Measurements from ENCODE around the gene IFITM5.

The IFITM5 gene

GRCh38 chr11:299081-299891 lies at the start of gene IFITM5:
TSS of gene IFITM5 (minus strand) at chr11:299526. CDS start at chr11:299490, 36 bp downstream.
- no peak within 1 kb of the TSS for H3K4me3 ChIP-seq (replicated peaks; ENCODE audit: low read depth, low read length)
- no peak for DNase-seq (ENCODE audit: extremely low read depth, insufficient read length)
- H3K36me3 ChIP-seq (ENCODE audit: control insufficient read depth, insufficient read depth, low read length): no peaks in the 10 kb centered on the region
- no peaks in the 10 kb centered on the region; the same call in 1 of the 2 replicates for H3K27me3 ChIP-seq (replicated peaks; ENCODE audit: control insufficient read depth, insufficient read depth, low read length)
- no peak for TF ChIP-seq CTCF (IDR thresholded peaks at IDR 0.05; ENCODE audit: insufficient read depth, low read length, poor library complexity, severe bottlenecking)

DNA sequence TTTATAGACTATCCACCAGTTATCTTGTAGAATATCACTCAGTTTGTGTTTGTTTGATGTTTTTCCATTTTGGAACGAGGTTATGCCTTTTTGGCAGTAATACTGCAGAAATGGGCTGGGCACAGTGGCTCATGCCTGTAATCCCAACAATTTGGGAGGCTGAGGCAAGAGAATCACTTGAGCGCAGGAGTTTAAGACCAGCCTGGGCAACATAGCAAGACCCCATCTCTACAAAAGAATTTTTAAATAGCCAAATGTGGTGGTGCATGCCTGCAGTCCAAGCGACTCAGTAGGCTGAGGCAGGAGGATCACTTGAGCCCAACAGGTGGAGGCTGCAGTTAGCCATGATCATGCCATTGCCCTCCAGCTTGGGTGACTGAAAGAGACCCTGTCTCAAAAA lies 47.2 kb upstream of the IFITM5 start:
- DNase-seq (ENCODE audit: extremely low read depth, insufficient read length): no peak
- Histone ChIP-seq H3K27me3 (replicated peaks; ENCODE audit: control insufficient read depth, insufficient read depth, low read length) (no peaks in the 10 kb centered on the region), H3K4me3 (replicated peaks; ENCODE audit: low read depth, low read length) (no peak overlapping the region), H3K36me3 (ENCODE audit: control insufficient read depth, insufficient read depth, low read length) (no peaks in the 10 kb centered on the region)
- TF ChIP-seq CTCF (IDR thresholded peaks at IDR 0.05; ENCODE audit: insufficient read depth, low read length, poor library complexity, severe bottlenecking): no peak

DNA sequence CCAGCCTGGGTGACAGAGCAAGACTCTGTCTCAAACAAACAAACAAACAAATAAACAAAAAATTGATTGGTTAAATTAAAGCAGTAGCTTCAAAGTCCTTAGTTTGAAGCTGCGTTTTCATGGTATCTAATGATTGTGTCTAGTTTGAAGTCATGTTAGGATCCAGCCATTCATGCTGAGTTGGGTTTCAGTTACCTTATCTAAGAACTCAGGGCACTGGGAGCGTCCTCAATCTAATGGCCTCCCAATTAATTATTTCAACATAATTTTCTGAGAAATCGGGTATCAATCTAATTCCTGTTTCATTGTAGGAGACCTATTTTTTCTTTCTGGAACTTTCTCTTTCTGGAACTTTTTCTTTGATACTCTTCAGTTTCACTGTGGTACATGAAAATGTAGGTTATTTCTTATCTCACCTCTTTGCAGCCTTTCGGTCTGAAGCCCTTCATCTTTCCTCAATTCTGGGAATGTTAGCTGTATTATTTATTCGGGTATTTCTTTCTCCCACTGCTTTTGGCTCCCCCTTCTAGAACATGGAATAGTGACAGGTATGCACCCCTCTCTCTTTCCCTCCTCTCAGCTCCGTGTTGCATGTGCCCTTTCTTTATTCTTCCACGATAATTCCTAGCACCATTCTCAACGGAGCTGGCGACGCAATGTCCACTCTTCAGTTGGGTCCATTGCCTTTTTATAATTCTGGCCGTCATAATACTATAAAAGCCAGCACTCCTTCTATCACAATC lies 45.7 kb upstream of the IFITM5 start:
- Histone ChIP-seq H3K36me3 (ENCODE audit: control insufficient read depth, insufficient read depth, low read length) (no peaks in the 10 kb centered on the region), H3K27me3 (replicated peaks; ENCODE audit: control insufficient read depth, insufficient read depth, low read length) (no peaks in the 10 kb centered on the region), H3K4me3 (replicated peaks; ENCODE audit: low read depth, low read length) (no peak overlapping the region)
- no peak for DNase-seq (ENCODE audit: extremely low read depth, insufficient read length)
- no peak for TF ChIP-seq CTCF (IDR thresholded peaks at IDR 0.05; ENCODE audit: insufficient read depth, low read length, poor library complexity, severe bottlenecking)

GRCh38 chr11:342328-342727 lies 43.0 kb upstream of the IFITM5 start:
- no peaks in the 10 kb centered on the region for H3K27me3 ChIP-seq (replicated peaks; ENCODE audit: control insufficient read depth, insufficient read depth, low read length)
- no peak for DNase-seq (ENCODE audit: extremely low read depth, insufficient read length)
- H3K36me3 ChIP-seq (ENCODE audit: control insufficient read depth, insufficient read depth, low read length): no peaks in the 10 kb centered on the region
- no peak overlapping the region for H3K4me3 ChIP-seq (replicated peaks; ENCODE audit: low read depth, low read length)
- no peak for TF ChIP-seq CTCF (IDR thresholded peaks at IDR 0.05; ENCODE audit: insufficient read depth, low read length, poor library complexity, severe bottlenecking)

GRCh38 chr11:340539-341512 lies 41.5 kb upstream of the IFITM5 start:
- Histone ChIP-seq H3K27me3 (replicated peaks; ENCODE audit: control insufficient read depth, insufficient read depth, low read length) (no peaks in the 10 kb centered on the region), H3K4me3 (replicated peaks; ENCODE audit: low read depth, low read length) (no peak overlapping the region), H3K36me3 (ENCODE audit: control insufficient read depth, insufficient read depth, low read length) (no peaks in the 10 kb centered on the region)
- DNase-seq (ENCODE audit: extremely low read depth, insufficient read length): no peak
- no peak for TF ChIP-seq CTCF (IDR thresholded peaks at IDR 0.05; ENCODE audit: insufficient read depth, low read length, poor library complexity, severe bottlenecking)

Data from GM06990 (cell line).